Measurements from ENCODE around the gene NGLY1.
A peak's percentile ranks its signal among the peaks of the same experiment; 100 is the strongest.

NGLY1 gene

DNA sequence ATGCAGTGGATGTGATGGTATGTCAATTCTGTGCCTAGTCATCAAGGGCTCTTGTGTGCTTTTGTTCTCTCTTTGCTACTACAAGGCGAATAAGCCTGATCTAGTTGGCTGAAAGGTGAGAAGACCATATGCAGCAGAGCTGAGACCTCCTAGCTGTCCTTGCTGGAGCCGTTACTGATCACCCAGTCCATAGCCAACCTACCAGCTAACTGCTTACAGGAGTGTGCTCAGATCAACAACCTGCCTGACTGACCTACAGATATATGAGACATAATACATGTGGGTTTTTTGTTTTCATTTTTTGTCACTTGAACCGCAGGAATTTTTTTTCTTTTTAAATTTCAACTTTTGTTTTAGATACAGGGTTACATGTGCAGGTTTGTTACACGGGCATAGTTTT, 29.4 kb upstream of the NGLY1 start:
- Histone ChIP-seq H3K36me3 (ENCODE audit: insufficient read depth, low read length) (no peaks in the 10 kb centered on the region), H3K4me1 (ENCODE audit: insufficient read depth, low read length) (no peaks in the 10 kb centered on the region), H3K27ac (ENCODE audit: low read depth, low read length) (no peak overlapping the region), H3K9me3 (ENCODE audit: low read length) (no peaks in the 10 kb centered on the region), H3K9ac (ENCODE audit: low read length) (no peak overlapping the region), H3K27me3 (ENCODE audit: control insufficient read depth in 1 of 2, insufficient read depth in 2 of 2, low read length in 2 of 2) (no peaks in the 10 kb centered on the region), H3K4me3 (ENCODE audit: low read depth in 1 of 2, low read length in 2 of 2) (no peak overlapping the region)

DNA sequence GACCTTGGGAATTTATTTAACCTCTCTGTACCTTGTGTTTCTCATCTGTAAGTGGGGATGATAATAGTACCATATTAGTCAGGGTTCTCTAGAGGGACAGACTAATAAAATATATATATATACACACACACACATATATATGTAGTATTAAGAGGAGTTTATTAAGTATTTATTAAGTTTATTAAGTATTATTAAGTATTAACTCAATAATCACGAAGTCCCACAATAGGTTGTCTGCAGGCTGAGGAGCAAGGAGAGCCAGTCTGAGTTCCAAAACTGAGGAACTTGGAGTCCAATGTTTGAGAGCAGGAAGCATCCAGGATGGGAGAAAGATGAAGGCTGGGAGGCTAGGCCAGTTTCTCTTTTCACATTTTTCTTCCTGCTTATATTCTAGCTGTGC, 21.4 kb upstream of the NGLY1 start:
- no peaks in the 10 kb centered on the region for H3K27me3 ChIP-seq (ENCODE audit: control insufficient read depth in 1 of 2, insufficient read depth in 2 of 2, low read length in 2 of 2)
- H3K27ac ChIP-seq (ENCODE audit: low read depth, low read length) = no peak overlapping the region
- no peaks in the 10 kb centered on the region for H3K4me1 ChIP-seq (ENCODE audit: insufficient read depth, low read length)
- H3K36me3 ChIP-seq (ENCODE audit: insufficient read depth, low read length) = no peaks in the 10 kb centered on the region
- H3K9me3 ChIP-seq (ENCODE audit: low read length) = no peaks in the 10 kb centered on the region
- no peak overlapping the region for H3K9ac ChIP-seq (ENCODE audit: low read length)
- H3K4me3 ChIP-seq (ENCODE audit: low read depth in 1 of 2, low read length in 2 of 2) = no peak overlapping the region

DNA sequence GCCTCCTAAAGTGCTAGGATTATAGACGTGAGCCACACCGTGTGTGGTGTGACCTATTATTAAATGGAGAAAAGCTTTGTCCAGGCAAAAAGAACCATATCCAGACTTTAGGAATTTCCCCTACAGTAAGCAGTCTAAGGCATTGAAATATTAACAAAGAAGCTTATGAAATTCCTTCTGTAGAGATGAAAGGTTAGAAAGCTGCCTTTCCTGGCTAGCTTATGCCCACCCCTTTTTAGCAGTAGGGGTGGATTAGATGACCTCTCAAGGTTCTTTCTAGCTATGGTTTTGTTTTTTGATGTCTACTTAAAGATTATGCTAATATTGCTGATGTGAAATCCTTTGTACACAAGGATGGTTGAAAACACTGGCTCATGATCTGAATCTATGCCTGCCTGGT, 20.6 kb upstream of the NGLY1 start:
- Histone ChIP-seq H3K9me3 (ENCODE audit: low read length) (no peaks in the 10 kb centered on the region), H3K27ac (ENCODE audit: low read depth, low read length) (no peak overlapping the region), H3K4me1 (ENCODE audit: insufficient read depth, low read length) (no peaks in the 10 kb centered on the region), H3K36me3 (ENCODE audit: insufficient read depth, low read length) (no peaks in the 10 kb centered on the region), H3K4me3 (ENCODE audit: low read depth in 1 of 2, low read length in 2 of 2) (no peak overlapping the region), H3K9ac (ENCODE audit: low read length) (no peak overlapping the region), H3K27me3 (ENCODE audit: control insufficient read depth in 1 of 2, insufficient read depth in 2 of 2, low read length in 2 of 2) (no peaks in the 10 kb centered on the region)

DNA sequence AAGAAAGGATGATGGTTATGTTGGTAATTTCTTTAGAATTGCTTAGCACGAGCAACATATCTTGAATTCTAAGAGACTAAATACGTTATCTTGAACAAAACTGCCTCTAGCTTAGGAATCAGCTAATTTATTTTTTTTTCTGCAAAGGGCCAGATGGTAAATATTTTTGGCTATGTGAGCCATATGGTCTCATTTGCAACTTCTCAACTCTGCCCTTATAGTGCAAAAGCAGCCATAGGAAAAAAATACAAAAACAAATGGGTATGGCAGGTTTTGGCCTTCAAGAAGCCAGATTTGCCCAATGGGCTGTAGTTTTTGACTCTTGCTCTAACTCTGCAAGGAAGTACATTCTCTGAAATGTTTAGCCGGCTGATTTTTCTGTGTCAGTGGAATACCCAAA, 18.5 kb upstream of the NGLY1 start:
- no peak overlapping the region for H3K27ac ChIP-seq (ENCODE audit: low read depth, low read length)
- H3K4me3 ChIP-seq (ENCODE audit: low read depth in 1 of 2, low read length in 2 of 2) = no peak overlapping the region
- H3K9me3 ChIP-seq (ENCODE audit: low read length) = no peaks in the 10 kb centered on the region
- H3K9ac ChIP-seq (ENCODE audit: low read length) = no peak overlapping the region
- H3K27me3 ChIP-seq (ENCODE audit: control insufficient read depth in 1 of 2, insufficient read depth in 2 of 2, low read length in 2 of 2) = no peaks in the 10 kb centered on the region
- no peaks in the 10 kb centered on the region for H3K4me1 ChIP-seq (ENCODE audit: insufficient read depth, low read length)
- no peaks in the 10 kb centered on the region for H3K36me3 ChIP-seq (ENCODE audit: insufficient read depth, low read length)

DNA sequence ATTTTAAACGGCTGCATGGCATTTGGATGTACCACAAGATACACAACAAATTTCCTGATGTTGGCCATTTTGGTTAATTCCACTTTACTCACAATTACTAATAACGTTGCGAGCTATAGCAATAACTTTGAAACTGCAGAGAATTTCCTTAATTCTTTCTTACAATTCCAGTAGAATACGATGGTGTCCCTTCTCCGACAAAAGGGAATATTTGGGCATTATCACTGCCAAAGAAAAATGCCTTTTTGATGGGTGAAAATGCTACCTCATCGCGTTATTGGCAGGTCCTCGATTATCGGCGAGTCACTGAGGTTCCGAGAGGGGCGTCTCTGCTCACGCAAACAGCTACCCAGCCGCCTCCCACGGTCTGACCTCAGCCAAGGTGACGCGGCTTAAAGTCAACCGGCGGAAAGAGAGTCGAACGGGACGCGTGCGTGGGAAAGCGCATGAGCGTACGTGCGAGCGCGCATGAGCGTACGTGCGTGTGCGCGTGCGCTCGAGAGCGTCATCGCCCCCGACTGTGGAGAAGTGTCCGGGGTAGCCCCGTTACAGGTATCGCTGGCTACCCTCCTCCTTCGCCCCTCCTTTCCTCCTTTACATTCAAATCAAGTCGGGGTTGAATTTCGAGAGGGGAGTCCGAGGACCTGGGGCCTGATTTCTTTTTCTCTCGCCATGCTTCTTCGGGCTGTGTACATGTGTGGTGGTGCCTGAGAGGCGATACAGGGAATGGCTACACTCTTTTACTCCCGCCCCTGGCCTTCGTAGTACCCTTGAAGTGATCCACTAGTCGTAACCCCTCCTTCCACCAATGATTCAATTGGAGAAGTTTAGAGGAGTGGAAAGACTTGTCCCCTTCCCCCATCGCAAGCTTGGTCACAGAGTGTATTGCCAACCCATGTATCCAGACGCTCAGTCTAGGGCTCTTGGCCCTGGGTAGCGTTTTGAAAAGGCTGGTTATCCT, 6.6 kb upstream of the NGLY1 start, which contains the start of gene OXSM:
OXSM (plus strand) TSS at position 495 of the 961 bp plus-strand sequence. CDS start 931 bp downstream, outside the sequence.
- Histone ChIP-seq H3K9me3 (ENCODE audit: low read length) (no peaks in the 10 kb centered on the region), H3K9ac (ENCODE audit: low read length) (peak within 1 kb of the TSS; percentile 83), H3K36me3 (ENCODE audit: insufficient read depth, low read length) (peaks cover 10% of the 10 kb centered on the region), H3K27ac (ENCODE audit: low read depth, low read length) (peak within 1 kb of the TSS; percentile 70), H3K27me3 (ENCODE audit: control insufficient read depth in 1 of 2, insufficient read depth in 2 of 2, low read length in 2 of 2) (no peaks in the 10 kb centered on the region), H3K4me3 (ENCODE audit: low read depth in 1 of 2, low read length in 2 of 2) (peak within 1 kb of the TSS; percentile 55 to 92), H3K4me1 (ENCODE audit: insufficient read depth, low read length) (peaks cover 9% of the 10 kb centered on the region)

DNA sequence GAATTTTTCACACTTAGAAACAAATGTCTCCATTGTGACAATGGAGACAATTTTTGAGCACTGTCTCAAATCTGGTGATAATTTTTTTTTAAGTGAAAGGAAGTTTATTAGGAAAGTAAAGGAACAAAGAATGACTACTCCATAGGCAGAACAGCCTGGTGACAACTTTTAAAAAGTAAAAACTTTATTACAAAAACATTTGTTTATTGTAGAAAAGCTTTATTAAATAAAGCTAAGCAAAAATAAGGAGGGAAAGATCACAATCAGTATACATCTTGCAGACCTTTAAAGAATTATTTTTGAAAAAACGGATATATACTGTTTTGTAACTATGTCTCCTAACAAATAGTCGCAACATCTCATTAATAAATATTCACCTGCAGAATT, 6.0 kb upstream of the NGLY1 start:
- H3K9me3 ChIP-seq (ENCODE audit: low read length) = no peaks in the 10 kb centered on the region
- H3K36me3 ChIP-seq (ENCODE audit: insufficient read depth, low read length) = peaks cover 3% of the 10 kb centered on the region
- H3K27me3 ChIP-seq (ENCODE audit: control insufficient read depth in 1 of 2, insufficient read depth in 2 of 2, low read length in 2 of 2) = no peaks in the 10 kb centered on the region
- peak overlapping the region; percentile 55 to 92 for H3K4me3 ChIP-seq (ENCODE audit: low read depth in 1 of 2, low read length in 2 of 2)
- H3K4me1 ChIP-seq (ENCODE audit: insufficient read depth, low read length) = peaks cover 9% of the 10 kb centered on the region
- H3K9ac ChIP-seq (ENCODE audit: low read length) = peak overlapping the region; percentile 83
- peak overlapping the region; percentile 70 for H3K27ac ChIP-seq (ENCODE audit: low read depth, low read length)

DNA sequence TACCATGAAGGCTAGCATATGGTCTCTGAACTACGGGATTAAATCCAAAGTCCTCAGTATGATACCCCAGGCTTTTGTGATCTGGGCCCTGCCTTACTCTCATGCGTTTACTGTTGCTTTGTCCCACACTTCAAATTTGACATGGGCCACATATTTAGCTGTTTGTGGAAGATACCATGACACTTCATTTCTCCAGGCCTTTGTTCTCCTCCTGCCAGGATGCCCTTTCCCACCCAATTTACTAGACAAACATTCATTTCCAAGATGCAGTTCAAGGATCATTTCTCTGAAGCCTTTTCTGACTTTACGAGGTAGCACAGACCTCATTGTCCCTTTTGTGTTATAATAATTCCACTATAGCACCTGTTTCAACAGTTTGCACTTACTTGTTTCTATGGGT, 4.4 kb upstream of the NGLY1 start:
- Histone ChIP-seq H3K27ac (ENCODE audit: low read depth, low read length) (no peak overlapping the region), H3K36me3 (ENCODE audit: insufficient read depth, low read length) (no peaks in the 10 kb centered on the region), H3K9me3 (ENCODE audit: low read length) (no peaks in the 10 kb centered on the region), H3K4me3 (ENCODE audit: low read depth in 1 of 2, low read length in 2 of 2) (no peak overlapping the region), H3K9ac (ENCODE audit: low read length) (no peak overlapping the region), H3K27me3 (ENCODE audit: control insufficient read depth in 1 of 2, insufficient read depth in 2 of 2, low read length in 2 of 2) (no peaks in the 10 kb centered on the region), H3K4me1 (ENCODE audit: insufficient read depth, low read length) (peaks cover 13% of the 10 kb centered on the region)

DNA sequence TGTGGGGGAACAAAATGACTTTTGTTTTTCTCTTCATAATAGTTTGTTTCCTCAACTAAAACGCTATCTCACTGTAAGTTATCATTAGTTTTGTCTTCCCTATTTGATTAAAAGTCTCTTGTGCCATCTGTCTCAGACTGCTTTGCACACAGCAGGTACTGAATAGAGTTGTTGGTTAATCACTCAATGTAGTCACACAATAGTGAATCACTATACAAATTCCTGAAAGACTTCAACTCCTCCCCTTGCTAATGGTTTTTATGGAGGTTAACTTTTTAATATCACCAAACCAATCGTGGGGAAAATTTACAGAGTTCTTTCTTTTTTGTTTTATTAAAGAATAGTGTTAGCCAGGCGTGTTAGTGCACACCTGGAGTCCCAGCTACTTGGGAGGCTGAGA, 2.6 kb upstream of the NGLY1 start:
- Histone ChIP-seq H3K4me3 (ENCODE audit: low read depth in 1 of 2, low read length in 2 of 2) (no peak overlapping the region), H3K4me1 (ENCODE audit: insufficient read depth, low read length) (peaks cover 27% of the 10 kb centered on the region), H3K36me3 (ENCODE audit: insufficient read depth, low read length) (no peaks in the 10 kb centered on the region), H3K9ac (ENCODE audit: low read length) (no peak overlapping the region), H3K27ac (ENCODE audit: low read depth, low read length) (no peak overlapping the region), H3K9me3 (ENCODE audit: low read length) (no peaks in the 10 kb centered on the region), H3K27me3 (ENCODE audit: control insufficient read depth in 1 of 2, insufficient read depth in 2 of 2, low read length in 2 of 2) (no peaks in the 10 kb centered on the region)

DNA sequence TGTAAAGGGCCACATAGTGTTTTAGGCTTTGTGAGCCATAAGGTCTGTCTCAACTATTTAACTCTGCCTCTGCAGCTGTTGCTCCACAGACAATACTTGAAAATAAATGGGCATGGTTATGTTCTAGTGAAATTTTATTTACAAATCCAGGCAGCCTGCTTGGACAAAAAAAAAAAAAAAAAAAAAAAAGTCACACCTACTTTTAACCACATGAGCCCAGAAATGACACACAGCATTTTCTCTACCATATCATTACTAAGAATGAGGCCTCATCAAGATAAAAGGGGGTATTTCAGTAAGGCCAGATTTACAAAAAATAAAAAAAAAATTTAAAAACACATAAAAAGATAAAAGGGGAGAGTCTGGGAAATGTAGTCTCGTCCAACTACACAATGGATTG, 1.7 kb upstream of the NGLY1 start:
- Histone ChIP-seq H3K27ac (ENCODE audit: low read depth, low read length) (no peak overlapping the region), H3K27me3 (ENCODE audit: control insufficient read depth in 1 of 2, insufficient read depth in 2 of 2, low read length in 2 of 2) (no peaks in the 10 kb centered on the region)

DNA sequence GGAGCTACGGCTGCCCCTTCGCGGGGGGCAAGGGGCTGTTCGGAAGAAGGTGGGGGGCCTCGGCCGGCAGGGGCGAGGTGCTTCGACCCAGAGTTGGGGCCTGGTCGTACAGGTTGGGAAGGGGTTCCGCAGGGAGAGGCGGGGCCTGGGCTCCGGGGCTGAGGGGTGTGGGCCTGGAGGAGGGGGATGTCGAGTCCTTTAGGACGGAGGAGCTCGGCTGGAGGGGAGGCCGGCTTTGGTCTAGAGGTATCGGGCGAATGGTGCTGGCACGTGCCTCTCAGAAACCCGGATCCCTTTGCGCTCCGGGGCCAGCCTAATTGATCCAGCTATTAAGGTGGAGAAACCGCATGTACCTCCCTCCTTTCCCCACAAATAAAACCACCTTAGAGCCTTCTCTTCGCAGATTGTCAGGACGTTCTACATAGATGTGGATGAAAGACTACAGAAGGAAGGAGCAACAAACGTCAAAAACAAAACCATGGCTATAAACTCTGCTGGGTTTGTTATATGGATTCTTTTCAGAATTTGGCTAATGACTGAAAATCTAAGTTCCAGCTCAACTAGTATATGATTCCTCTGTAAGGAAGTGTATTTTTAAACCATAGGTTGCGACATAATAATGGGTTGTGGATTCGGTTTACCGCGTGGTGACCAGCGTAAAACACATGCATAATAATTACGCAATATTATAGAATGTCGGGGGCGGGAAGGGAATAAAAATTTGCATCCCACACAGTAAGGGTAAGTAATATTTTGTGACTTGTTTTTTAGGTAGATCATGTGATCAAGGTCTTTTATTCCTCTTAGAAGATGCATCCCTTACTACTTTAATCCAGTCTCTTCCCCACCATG, 644 bp upstream of the NGLY1 start:
- Histone ChIP-seq H3K27me3 (ENCODE audit: control insufficient read depth in 1 of 2, insufficient read depth in 2 of 2, low read length in 2 of 2) (no peaks in the 10 kb centered on the region), H3K4me1 (ENCODE audit: insufficient read depth, low read length) (peaks cover 22% of the 10 kb centered on the region), H3K27ac (ENCODE audit: low read depth, low read length) (peak overlapping the region; percentile 70), H3K9ac (ENCODE audit: low read length) (peak overlapping the region; percentile 59), H3K4me3 (ENCODE audit: low read depth in 1 of 2, low read length in 2 of 2) (peak overlapping the region; percentile 58 to 69), H3K36me3 (ENCODE audit: insufficient read depth, low read length) (no peaks in the 10 kb centered on the region), H3K9me3 (ENCODE audit: low read length) (no peaks in the 10 kb centered on the region)

More for the DNA sequence above, 1.7 kb upstream of the NGLY1 start:
- Histone ChIP-seq H3K36me3 (ENCODE audit: insufficient read depth, low read length) (no peaks in the 10 kb centered on the region), H3K9ac (ENCODE audit: low read length) (no peak overlapping the region), H3K9me3 (ENCODE audit: low read length) (no peaks in the 10 kb centered on the region), H3K4me3 (ENCODE audit: low read depth in 1 of 2, low read length in 2 of 2) (no peak overlapping the region), H3K4me1 (ENCODE audit: insufficient read depth, low read length) (peaks cover 27% of the 10 kb centered on the region)

DNA sequence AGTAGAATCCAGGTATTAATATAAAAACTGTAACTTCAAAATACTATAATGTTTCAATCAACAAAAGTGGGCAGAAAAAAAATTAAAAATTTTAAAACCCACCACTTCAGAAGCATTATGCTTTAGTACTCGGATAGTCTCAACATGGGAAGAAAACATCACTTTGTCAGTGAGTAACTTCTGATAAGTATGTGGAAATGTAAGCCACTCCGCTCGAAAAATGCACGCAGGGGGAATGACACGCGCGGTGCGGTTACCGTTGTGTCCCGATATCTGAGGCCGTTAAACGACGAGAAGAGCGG, 656 bp downstream of the NGLY1 start:
- Histone ChIP-seq H3K4me1 (ENCODE audit: insufficient read depth, low read length) (peaks cover 19% of the 10 kb centered on the region), H3K9ac (ENCODE audit: low read length) (peak overlapping the region; percentile 65), H3K27ac (ENCODE audit: low read depth, low read length) (peak overlapping the region; percentile 91), H3K9me3 (ENCODE audit: low read length) (no peaks in the 10 kb centered on the region), H3K27me3 (ENCODE audit: control insufficient read depth in 1 of 2, insufficient read depth in 2 of 2, low read length in 2 of 2) (no peaks in the 10 kb centered on the region), H3K4me3 (ENCODE audit: low read depth in 1 of 2, low read length in 2 of 2) (peak overlapping the region; percentile 78 to 89), H3K36me3 (ENCODE audit: insufficient read depth, low read length) (peaks cover 4% of the 10 kb centered on the region)
